K562 (cell line): ENCODE data around the gene FXYD4. TPM values are rescaled to one million over a fixed set of nuclear protein-coding genes. Genes with fewer than 3 reads are reported as not detected.

Experiments used
- CAMTA2 ChIP-seq: fragments of 250-450 bp; sonication (Bioruptor Pico); conservative IDR thresholded peaks from 2 replicates; pipeline ENCODE4 v1.5.1; 2022
- CBFA2T2 ChIP-seq: fragments of 450-650 bp; conservative IDR thresholded peaks from 2 replicates; pipeline ENCODE4 v1.6.1; 2017; ENCODE audit warnings: mild to moderate bottlenecking
- ELF2 ChIP-seq: fragments of 250-450 bp; sonication (Bioruptor Pico); IDR thresholded peaks from 2 replicates; pipeline ENCODE4 v1.5.0; 2021; ENCODE audit warnings: mild to moderate bottlenecking
- GATAD2A ChIP-seq: fragments of 450-650 bp; IDR thresholded peaks from 2 replicates; pipeline ENCODE4 v1.6.1; 2017
- KDM2B ChIP-seq: fragments of 250-450 bp; sonication (Bioruptor Pico); IDR thresholded peaks from 2 replicates; pipeline ENCODE4 v1.8.0; 2021; ENCODE audit warnings: mild to moderate bottlenecking, moderate library complexity
- MAFK ChIP-seq: IDR thresholded peaks from 2 replicates; pipeline ENCODE4 v1.6.1; 2011; ENCODE audit warnings: low read length, improper control_type of control experiment
- NFATC3 ChIP-seq: fragments of 450-650 bp; IDR thresholded peaks from 2 replicates; pipeline ENCODE4 v1.6.1; 2017; ENCODE audit warnings: mild to moderate bottlenecking
- NR1H2 ChIP-seq: sonication (generic); formaldehyde crosslinking; IDR thresholded peaks from 2 replicates; pipeline ENCODE4 v1.4.0; 2020; ENCODE audit warnings: mild to moderate bottlenecking, missing genetic modification reagents
- NUFIP1 ChIP-seq: fragments of 450-650 bp; IDR thresholded peaks from 2 replicates; pipeline ENCODE4 v1.6.1; 2018; ENCODE audit not compliant: partially characterized antibody
- ZBTB1 ChIP-seq: sonication (generic); formaldehyde crosslinking; IDR thresholded peaks from 2 replicates; pipeline ENCODE4 v1.8.1; 2023; ENCODE audit warnings: missing genetic modification reagents, low read depth, mild to moderate bottlenecking, borderline replicate concordance
- polyA plus RNA-seq, 8 experiments: library from polyadenylated mRNA; depleted of rRNA in 4 of 8; stranded (reverse) in 5 of 8; unstranded in 3 of 8; fragments of >200 nt; fragmentation: Nextera tagmentation in 2 of 8; fragmentation: Illumina TruSeq in 1 of 8; extraction: Ambion mirVana in 2 of 8; extraction: Trizol in 1 of 8; gene quantifications; 2 replicates each; pipeline versions ENCODE4 v1.2.1 to v1.2.3, GENCODE V29; 2011 to 2014; ENCODE audit warnings: inconsistent platforms in 1 of 8, missing spikeins in 1 of 8
- total RNA-seq, 7 experiments: library from RNA; depleted of rRNA in 6 of 7; stranded (reverse); fragments of >200 nt in 6 of 7; fragmentation: Illumina TruSeq in 2 of 7; extraction: Trizol in 2 of 7; gene quantifications; 2 replicates each; pipeline versions ENCODE4 v1.2.1 to v1.2.3, GENCODE V29; 2011 to 2021; ENCODE audit warnings: low replicate concordance in 1 of 7
- TF ChIP-seq, protein P1 (sequence below), 2 experiments: fragments of 150-350 bp in 1 of 2; IDR thresholded peaks; 2 replicates each; pipeline ENCODE4 v1.6.1; 2012 to 2016; ENCODE audit warnings: low read depth in 2 of 2, low read length in 2 of 2, mild to moderate bottlenecking in 1 of 2, moderate library complexity in 1 of 2
- TF ChIP-seq, protein P2 (sequence below): fragments of 450-650 bp; IDR thresholded peaks from 2 replicates; pipeline ENCODE4 v1.6.1; 2016; ENCODE audit warnings: mild to moderate bottlenecking, moderate library complexity

Gene FXYD4
- total and polyA plus RNA-seq, 9 of the 15 experiments (the other 6 are each of a cell fraction or from before 2014, with no cell fraction given) = not detected

DNA sequence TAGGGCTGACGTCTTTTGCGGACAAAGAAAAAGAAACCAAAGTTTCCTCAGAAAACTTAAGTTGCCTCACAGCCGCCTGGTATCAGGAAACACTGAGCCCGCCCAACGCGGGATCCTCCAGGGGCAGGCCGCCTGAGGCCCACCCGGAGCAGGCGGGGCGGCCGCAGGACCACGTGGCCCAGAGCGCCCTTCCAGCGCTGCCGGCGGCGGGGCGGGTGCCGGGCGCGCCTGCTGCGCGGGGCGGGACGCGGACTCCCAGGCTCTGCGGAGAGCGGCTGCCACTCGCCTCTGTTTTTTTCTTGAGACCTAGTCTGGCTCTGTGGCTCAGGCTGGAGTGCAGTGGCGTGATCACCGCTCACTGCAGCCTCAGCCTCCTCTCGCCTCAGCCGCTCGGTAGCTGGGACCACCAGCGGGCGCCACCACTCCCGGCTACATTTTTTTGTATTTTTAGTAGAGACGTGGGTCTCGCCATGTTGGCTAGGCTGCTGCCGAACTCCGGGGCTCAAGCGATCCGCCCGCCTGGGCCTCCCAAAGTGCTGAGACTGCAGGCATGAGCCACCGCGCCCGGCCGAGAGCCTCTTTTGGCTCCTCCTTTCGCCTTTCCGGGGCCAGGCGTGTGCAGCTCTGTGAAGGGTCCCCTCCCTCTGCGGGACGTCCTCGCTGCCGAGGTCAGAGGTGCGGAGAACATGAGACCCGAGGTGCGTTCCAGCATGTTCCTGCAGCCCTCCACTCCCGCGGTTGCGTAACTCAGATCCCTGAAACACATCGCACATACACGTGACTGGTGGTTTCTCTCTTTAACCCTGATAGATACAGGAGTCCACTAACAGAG, 49.1 kb downstream of the FXYD4 start (continued):
- TF ChIP-seq, protein P1, sequence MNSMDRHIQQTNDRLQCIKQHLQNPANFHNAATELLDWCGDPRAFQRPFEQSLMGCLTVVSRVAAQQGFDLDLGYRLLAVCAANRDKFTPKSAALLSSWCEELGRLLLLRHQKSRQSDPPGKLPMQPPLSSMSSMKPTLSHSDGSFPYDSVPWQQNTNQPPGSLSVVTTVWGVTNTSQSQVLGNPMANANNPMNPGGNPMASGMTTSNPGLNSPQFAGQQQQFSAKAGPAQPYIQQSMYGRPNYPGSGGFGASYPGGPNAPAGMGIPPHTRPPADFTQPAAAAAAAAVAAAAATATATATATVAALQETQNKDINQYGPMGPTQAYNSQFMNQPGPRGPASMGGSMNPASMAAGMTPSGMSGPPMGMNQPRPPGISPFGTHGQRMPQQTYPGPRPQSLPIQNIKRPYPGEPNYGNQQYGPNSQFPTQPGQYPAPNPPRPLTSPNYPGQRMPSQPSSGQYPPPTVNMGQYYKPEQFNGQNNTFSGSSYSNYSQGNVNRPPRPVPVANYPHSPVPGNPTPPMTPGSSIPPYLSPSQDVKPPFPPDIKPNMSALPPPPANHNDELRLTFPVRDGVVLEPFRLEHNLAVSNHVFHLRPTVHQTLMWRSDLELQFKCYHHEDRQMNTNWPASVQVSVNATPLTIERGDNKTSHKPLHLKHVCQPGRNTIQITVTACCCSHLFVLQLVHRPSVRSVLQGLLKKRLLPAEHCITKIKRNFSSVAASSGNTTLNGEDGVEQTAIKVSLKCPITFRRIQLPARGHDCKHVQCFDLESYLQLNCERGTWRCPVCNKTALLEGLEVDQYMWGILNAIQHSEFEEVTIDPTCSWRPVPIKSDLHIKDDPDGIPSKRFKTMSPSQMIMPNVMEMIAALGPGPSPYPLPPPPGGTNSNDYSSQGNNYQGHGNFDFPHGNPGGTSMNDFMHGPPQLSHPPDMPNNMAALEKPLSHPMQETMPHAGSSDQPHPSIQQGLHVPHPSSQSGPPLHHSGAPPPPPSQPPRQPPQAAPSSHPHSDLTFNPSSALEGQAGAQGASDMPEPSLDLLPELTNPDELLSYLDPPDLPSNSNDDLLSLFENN (IDR thresholded peaks at IDR 0.05; ENCODE audit: low read depth in 2 of 2, low read length in 2 of 2) = no peak
- TF ChIP-seq ZBTB1 (CRISPR knock-in tag) = no peak
- 0 out of 2 replicates have a peak, but pooled peaks have one; percentile 26 for TF ChIP-seq CBFA2T2
- TF ChIP-seq CAMTA2 (CRISPR knock-in tag) = no peak
- TF ChIP-seq, protein P2, sequence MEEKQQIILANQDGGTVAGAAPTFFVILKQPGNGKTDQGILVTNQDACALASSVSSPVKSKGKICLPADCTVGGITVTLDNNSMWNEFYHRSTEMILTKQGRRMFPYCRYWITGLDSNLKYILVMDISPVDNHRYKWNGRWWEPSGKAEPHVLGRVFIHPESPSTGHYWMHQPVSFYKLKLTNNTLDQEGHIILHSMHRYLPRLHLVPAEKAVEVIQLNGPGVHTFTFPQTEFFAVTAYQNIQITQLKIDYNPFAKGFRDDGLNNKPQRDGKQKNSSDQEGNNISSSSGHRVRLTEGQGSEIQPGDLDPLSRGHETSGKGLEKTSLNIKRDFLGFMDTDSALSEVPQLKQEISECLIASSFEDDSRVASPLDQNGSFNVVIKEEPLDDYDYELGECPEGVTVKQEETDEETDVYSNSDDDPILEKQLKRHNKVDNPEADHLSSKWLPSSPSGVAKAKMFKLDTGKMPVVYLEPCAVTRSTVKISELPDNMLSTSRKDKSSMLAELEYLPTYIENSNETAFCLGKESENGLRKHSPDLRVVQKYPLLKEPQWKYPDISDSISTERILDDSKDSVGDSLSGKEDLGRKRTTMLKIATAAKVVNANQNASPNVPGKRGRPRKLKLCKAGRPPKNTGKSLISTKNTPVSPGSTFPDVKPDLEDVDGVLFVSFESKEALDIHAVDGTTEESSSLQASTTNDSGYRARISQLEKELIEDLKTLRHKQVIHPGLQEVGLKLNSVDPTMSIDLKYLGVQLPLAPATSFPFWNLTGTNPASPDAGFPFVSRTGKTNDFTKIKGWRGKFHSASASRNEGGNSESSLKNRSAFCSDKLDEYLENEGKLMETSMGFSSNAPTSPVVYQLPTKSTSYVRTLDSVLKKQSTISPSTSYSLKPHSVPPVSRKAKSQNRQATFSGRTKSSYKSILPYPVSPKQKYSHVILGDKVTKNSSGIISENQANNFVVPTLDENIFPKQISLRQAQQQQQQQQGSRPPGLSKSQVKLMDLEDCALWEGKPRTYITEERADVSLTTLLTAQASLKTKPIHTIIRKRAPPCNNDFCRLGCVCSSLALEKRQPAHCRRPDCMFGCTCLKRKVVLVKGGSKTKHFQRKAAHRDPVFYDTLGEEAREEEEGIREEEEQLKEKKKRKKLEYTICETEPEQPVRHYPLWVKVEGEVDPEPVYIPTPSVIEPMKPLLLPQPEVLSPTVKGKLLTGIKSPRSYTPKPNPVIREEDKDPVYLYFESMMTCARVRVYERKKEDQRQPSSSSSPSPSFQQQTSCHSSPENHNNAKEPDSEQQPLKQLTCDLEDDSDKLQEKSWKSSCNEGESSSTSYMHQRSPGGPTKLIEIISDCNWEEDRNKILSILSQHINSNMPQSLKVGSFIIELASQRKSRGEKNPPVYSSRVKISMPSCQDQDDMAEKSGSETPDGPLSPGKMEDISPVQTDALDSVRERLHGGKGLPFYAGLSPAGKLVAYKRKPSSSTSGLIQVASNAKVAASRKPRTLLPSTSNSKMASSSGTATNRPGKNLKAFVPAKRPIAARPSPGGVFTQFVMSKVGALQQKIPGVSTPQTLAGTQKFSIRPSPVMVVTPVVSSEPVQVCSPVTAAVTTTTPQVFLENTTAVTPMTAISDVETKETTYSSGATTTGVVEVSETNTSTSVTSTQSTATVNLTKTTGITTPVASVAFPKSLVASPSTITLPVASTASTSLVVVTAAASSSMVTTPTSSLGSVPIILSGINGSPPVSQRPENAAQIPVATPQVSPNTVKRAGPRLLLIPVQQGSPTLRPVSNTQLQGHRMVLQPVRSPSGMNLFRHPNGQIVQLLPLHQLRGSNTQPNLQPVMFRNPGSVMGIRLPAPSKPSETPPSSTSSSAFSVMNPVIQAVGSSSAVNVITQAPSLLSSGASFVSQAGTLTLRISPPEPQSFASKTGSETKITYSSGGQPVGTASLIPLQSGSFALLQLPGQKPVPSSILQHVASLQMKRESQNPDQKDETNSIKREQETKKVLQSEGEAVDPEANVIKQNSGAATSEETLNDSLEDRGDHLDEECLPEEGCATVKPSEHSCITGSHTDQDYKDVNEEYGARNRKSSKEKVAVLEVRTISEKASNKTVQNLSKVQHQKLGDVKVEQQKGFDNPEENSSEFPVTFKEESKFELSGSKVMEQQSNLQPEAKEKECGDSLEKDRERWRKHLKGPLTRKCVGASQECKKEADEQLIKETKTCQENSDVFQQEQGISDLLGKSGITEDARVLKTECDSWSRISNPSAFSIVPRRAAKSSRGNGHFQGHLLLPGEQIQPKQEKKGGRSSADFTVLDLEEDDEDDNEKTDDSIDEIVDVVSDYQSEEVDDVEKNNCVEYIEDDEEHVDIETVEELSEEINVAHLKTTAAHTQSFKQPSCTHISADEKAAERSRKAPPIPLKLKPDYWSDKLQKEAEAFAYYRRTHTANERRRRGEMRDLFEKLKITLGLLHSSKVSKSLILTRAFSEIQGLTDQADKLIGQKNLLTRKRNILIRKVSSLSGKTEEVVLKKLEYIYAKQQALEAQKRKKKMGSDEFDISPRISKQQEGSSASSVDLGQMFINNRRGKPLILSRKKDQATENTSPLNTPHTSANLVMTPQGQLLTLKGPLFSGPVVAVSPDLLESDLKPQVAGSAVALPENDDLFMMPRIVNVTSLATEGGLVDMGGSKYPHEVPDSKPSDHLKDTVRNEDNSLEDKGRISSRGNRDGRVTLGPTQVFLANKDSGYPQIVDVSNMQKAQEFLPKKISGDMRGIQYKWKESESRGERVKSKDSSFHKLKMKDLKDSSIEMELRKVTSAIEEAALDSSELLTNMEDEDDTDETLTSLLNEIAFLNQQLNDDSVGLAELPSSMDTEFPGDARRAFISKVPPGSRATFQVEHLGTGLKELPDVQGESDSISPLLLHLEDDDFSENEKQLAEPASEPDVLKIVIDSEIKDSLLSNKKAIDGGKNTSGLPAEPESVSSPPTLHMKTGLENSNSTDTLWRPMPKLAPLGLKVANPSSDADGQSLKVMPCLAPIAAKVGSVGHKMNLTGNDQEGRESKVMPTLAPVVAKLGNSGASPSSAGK = peak; percentile 87
- 0 out of 2 replicates have a peak, but pooled peaks have one; percentile 62 for TF ChIP-seq NR1H2
- TF ChIP-seq NUFIP1 = no peak
- TF ChIP-seq GATAD2A = no peak
- TF ChIP-seq NFATC3 = no peak
- no peak for TF ChIP-seq ELF2
- TF ChIP-seq KDM2B (CRISPR knock-in tag) = no peak
- peak; percentile 29; the same call in 1 of the 2 replicates for TF ChIP-seq MAFK
